Uterus (tissue), 4 donors: ENCODE measurements around the gene RAPGEF3. TPM values are rescaled to one million over a fixed set of nuclear protein-coding genes. Genes with fewer than 3 reads are reported as not detected.

ENCODE experiments used
- DNase-seq, 2 donors: peaks; one replicate each; pipeline ENCODE4 v3.0.0-alpha.2; 2019 to 2020
- H3K27ac ChIP-seq, 2 donors: fragments of 200-600 bp; sonication (generic); 1 replicate in 1 of 2; 2 replicates in 1 of 2; pipeline ENCODE4 v1.5.1; 2016 to 2018
- H3K27me3 ChIP-seq, 2 donors: fragments of 200-600 bp; sonication (generic); one replicate each; pipeline ENCODE4 v1.5.1; 2018 to 2019; ENCODE audit warnings: control low read depth in 1 of 2
- H3K36me3 ChIP-seq, 2 donors: fragments of 200-600 bp; sonication (generic); one replicate each; pipeline ENCODE4 v1.5.1; 2019; ENCODE audit warnings: control low read depth in 1 of 2
- H3K4me1 ChIP-seq, 2 donors: fragments of 200-600 bp; sonication (generic); one replicate each; pipeline ENCODE4 v1.5.1; 2018 to 2019; ENCODE audit warnings: control low read depth in 1 of 2
- H3K4me3 ChIP-seq, 2 donors: fragments of 200-600 bp; sonication (generic); 1 replicate in 1 of 2; 2 replicates in 1 of 2; pipeline ENCODE4 v1.5.1; 2018 to 2019; ENCODE audit warnings: mild to moderate bottlenecking in 1 of 2
- H3K9me3 ChIP-seq, 2 donors: fragments of 200-600 bp; sonication (generic); one replicate each; pipeline ENCODE4 v1.5.1; 2019; ENCODE audit warnings: control low read depth in 1 of 2
- POLR2A ChIP-seq, 2 donors: fragments of 450-650 bp; IDR thresholded peaks; one replicate each; pipeline ENCODE4 v1.6.1; 2016; ENCODE audit warnings: antibody characterized with exemption in 2 of 2, mild to moderate bottlenecking in 1 of 2, moderate library complexity in 1 of 2
- intact Hi-C: fragments of 100-400 bp; cut with DNase I; formaldehyde crosslinking; loops from one replicate; pipeline ENCODE4 v1.15.1; 2023; ENCODE audit warnings: low total_unique reads
- total RNA-seq, 4 donors: library from RNA; depleted of rRNA in 3 of 4; stranded (reverse); fragments of >200 nt in 3 of 4; gene quantifications; one replicate each; pipeline versions ENCODE4 v1.1.0 to v1.2.4, GENCODE V29; 2014 to 2023
- TF ChIP-seq, protein P1 (sequence below), 4 experiments: fragments of 200-600 bp in 2 of 4; fragments of 450-650 bp in 2 of 4; sonication (generic) in 2 of 4; IDR thresholded peaks; one replicate each; pipeline ENCODE4 v1.5.1; 2016 to 2019; ENCODE audit warnings: antibody characterized with exemption in 4 of 4, mild to moderate bottlenecking in 2 of 4, moderate library complexity in 1 of 4
- donor health status: DM: yes; HTN: yes; CAD: no.

Gene RAPGEF3
- total RNA-seq, 4 donors from 2014 or later, result 13.5 to 105 (median 48.7) TPM

DNA sequence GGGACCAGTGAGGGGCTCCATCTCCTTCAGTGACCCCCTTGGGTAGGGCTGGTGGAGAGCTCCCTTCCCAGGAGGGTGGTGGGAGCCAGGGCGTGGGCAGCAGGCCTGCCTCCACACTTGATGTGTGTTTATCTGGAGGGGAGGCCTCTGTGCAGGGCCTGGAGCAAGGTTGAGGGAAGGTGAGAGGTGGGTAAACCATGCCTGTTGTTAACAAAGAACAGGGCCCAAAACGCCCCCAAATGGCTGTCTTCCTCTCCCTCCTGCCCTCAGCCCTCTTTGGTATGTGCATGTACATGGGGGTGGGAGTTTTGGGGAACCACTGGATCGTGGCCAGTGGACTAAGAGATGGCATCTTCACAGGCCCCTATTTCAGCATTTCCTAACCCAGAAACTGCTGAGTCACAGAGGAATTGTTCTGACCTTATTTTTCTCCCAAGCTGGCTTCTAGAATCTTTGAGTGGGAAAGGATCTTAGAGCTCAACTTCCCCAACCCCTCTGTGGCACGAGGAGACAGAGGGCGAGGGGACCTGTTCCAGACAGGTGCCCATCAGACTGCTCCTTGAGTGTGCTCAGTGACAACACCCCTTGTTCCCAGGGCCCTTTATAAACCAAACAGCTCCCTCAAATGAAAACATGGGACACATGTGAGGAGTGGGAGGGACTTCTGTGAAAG is 17.9 kb upstream of the RAPGEF3 start:
- no peak for DNase-seq
- Histone ChIP-seq H3K36me3 (no peaks in the 10 kb centered on the region), H3K4me3 (no peak overlapping the region), H3K27me3 (no peaks in the 10 kb centered on the region), H3K9me3 (no peaks in the 10 kb centered on the region), H3K4me1 (peaks cover 0 to 5% of the 10 kb centered on the region in 2 donors), H3K27ac (peak overlapping the region; percentile 55 to 71)
- no peak for TF ChIP-seq POLR2A (IDR thresholded peaks at IDR 0.05)
- TF ChIP-seq, protein P1, sequence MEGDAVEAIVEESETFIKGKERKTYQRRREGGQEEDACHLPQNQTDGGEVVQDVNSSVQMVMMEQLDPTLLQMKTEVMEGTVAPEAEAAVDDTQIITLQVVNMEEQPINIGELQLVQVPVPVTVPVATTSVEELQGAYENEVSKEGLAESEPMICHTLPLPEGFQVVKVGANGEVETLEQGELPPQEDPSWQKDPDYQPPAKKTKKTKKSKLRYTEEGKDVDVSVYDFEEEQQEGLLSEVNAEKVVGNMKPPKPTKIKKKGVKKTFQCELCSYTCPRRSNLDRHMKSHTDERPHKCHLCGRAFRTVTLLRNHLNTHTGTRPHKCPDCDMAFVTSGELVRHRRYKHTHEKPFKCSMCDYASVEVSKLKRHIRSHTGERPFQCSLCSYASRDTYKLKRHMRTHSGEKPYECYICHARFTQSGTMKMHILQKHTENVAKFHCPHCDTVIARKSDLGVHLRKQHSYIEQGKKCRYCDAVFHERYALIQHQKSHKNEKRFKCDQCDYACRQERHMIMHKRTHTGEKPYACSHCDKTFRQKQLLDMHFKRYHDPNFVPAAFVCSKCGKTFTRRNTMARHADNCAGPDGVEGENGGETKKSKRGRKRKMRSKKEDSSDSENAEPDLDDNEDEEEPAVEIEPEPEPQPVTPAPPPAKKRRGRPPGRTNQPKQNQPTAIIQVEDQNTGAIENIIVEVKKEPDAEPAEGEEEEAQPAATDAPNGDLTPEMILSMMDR (IDR thresholded peaks at IDR 0.05), result no peak
- intact Hi-C loops, result loop anchor here (5.0 kb wide), 1 partner anchor 59 kb away; no protein-coding TSS in a partner anchor

DNA sequence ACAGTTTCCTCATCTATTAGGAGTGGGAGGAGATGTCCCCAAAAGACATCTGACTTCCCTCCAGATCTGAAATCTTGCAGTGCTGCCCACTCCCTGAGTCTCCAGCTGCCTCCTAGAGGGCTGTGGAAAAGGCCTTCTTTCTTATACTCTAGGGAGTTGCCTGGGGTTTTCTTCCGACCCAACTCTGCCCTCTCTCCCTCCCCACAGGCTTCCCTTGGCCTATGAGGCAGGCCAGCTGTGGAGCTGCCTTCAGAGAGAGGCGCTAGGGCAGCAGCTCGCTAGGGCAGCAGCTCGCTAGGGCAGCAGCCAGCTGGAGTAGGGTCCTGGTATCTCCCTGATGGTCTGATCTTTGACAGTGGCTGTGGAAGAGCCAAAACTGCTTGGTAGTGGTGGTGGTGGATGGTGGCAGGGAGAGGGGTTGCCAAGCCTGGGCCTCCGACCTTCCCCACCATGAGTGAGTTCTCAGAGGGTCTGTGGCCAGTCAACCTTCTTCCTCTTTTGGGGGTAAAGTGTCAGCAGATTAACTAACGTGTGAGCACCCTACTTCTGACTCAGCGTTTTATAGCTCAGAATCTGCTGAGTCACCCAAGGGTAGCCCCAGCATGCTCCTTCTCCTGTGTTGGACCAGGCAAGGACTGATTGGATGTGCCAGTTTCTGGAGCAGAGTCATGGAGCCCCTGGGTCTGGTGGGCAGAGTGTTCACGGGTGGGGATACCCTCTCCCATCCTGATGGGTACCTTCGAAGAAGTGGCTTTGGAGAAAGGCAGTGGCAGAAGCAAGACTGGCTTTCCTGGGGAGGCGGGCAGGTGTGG is 16.6 kb upstream of the RAPGEF3 start:
- DNase-seq, result no peak
- peak overlapping the region; percentile 39 to 71 for H3K27ac ChIP-seq
- intact Hi-C loops, result loop anchor here (5.0 kb wide), 1 partner anchor 58 kb away; no protein-coding TSS in a partner anchor
- no peak overlapping the region for H3K4me3 ChIP-seq
- no peaks in the 10 kb centered on the region for H3K27me3 ChIP-seq
- H3K9me3 ChIP-seq, result no peaks in the 10 kb centered on the region
- no peaks in the 10 kb centered on the region for H3K36me3 ChIP-seq
- TF ChIP-seq, protein P1 (IDR thresholded peaks at IDR 0.05), result no peak
- no peak for TF ChIP-seq POLR2A (IDR thresholded peaks at IDR 0.05)
- H3K4me1 ChIP-seq, result peaks cover 0 to 5% of the 10 kb centered on the region in 2 donors

DNA sequence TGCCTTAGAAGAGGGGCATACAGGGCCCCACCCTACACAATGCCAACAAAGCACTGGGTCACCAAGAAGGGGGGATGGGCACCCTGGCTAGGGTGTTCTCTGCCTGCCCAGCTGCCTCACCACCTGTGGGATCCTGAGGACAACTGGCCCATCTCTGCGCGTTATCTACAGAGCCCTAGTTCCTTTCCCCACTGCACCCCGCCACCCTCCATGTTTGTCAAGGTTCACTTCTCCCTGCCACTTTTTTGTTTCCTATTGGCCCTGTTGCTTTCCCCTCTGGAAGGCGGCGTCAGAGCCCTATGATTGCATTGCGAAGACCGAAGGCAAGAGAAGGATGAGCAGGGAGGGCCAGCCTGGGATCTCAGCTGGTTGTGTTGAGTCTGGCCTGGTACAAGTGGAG is 16.0 kb upstream of the RAPGEF3 start:
- H3K9me3 ChIP-seq, result no peaks in the 10 kb centered on the region
- peaks cover 0 to 5% of the 10 kb centered on the region in 2 donors for H3K4me1 ChIP-seq
- no peak for TF ChIP-seq POLR2A (IDR thresholded peaks at IDR 0.05)
- TF ChIP-seq, protein P1 (IDR thresholded peaks at IDR 0.05), result no peak
- peak overlapping the region; percentile 39 to 71 for H3K27ac ChIP-seq
- H3K4me3 ChIP-seq, result no peak overlapping the region
- intact Hi-C loops, result loop anchor here (5.0 kb wide), 1 partner anchor 57 kb away; no protein-coding TSS in a partner anchor
- H3K27me3 ChIP-seq, result no peaks in the 10 kb centered on the region
- H3K36me3 ChIP-seq, result no peaks in the 10 kb centered on the region
- no peak for DNase-seq

DNA sequence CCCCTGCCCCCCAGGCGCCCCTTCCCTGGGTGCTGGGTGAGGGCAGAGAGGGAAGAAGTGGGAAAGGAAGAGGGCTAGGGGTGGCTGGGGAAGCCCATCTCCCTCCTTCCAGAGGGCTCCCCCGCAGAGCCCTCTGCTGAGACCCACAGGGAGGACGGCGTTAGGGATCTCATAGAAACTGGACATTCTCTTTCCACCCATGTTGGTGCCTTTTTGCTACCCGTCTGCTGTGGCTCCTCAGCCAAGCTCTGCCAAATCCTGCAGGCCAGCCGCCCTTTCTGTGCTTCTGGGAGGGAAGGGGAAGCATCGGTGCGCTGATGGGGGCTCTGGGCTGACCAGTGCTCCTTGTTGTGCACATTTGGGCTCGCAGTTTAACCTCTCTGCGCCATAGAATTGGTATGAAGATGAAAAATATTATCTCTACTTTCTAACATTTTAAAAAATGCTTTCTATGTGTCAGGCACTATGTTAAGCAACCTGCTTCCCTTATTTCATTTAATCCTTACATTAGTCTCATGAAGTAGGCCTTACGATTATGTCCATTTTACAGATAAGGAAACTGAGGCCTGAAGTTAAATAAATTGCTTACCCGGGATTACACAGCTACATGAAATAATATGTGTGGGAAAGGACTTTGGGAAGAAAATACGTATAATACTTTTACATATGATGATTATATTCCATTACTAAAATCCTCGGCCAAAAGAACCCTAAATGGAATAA is 15.3 kb upstream of the RAPGEF3 start:
- no peaks in the 10 kb centered on the region for H3K36me3 ChIP-seq
- TF ChIP-seq, protein P1 (IDR thresholded peaks at IDR 0.05), result no peak
- no peak for TF ChIP-seq POLR2A (IDR thresholded peaks at IDR 0.05)
- H3K9me3 ChIP-seq, result no peaks in the 10 kb centered on the region
- intact Hi-C loops, result no loop called here
- no peaks in the 10 kb centered on the region for H3K27me3 ChIP-seq
- H3K4me3 ChIP-seq, result peak overlapping the region; percentile 43 to 99
- DNase-seq, result no peak
- peak overlapping the region; percentile 69 to 87 for H3K27ac ChIP-seq
- peaks cover 0 to 5% of the 10 kb centered on the region in 2 donors for H3K4me1 ChIP-seq
